Ovary (tissue), 9 donors: ENCODE data around the gene BAX. TPM values are rescaled to one million over a fixed set of nuclear protein-coding genes. Genes with fewer than 3 reads are reported as not detected.

Source experiments
- DNase-seq, 5 donors: peaks; one replicate each; pipeline ENCODE4 v3.0.0-alpha.2; 2019 to 2020
- H3K27ac ChIP-seq, 2 donors: fragments of 200-600 bp; one replicate each; pipeline versions ENCODE4 v1.5.1 to v1.8.0; 2019 to 2022
- H3K27me3 ChIP-seq: fragments of 200-600 bp; one replicate; pipeline ENCODE4 v1.8.0; 2022
- H3K36me3 ChIP-seq: fragments of 200-600 bp; sonication (generic); one replicate; pipeline ENCODE4 v1.5.1; 2019
- H3K4me1 ChIP-seq: one replicate; pipeline ENCODE4 v1.8.1; 2013; ENCODE audit warnings: mild to moderate bottlenecking, moderate library complexity; ENCODE audit not compliant: insufficient read depth
- H3K4me3 ChIP-seq: fragments of 200-600 bp; sonication (generic); one replicate; pipeline ENCODE4 v1.5.1; 2017
- H3K9me3 ChIP-seq, 2 donors: fragments of 200-600 bp in 1 of 2; sonication (generic) in 1 of 2; one replicate each; pipeline versions ENCODE4 v1.5.1 to v1.8.1; 2013 to 2019; ENCODE audit warnings: mild to moderate bottlenecking in 1 of 2, moderate library complexity in 1 of 2
- EP300 ChIP-seq: sonication (generic); formaldehyde crosslinking; IDR thresholded peaks from one replicate; pipeline ENCODE4 v1.6.1; 2017; ENCODE audit warnings: antibody characterized with exemption
- POLR2A ChIP-seq: fragments of 450-650 bp; IDR thresholded peaks from one replicate; pipeline ENCODE4 v1.6.1; 2017; ENCODE audit warnings: antibody characterized with exemption, mild to moderate bottlenecking, moderate library complexity
- WGBS, 3 donors: extraction: QIAGEN DNeasy Blood & Tissue Kit in 1 of 3; methylation state at CpG; one replicate each; pipeline versions ENCODE4 v1.1.5 to v1.1.7; 2013 to 2017; 5-methylcytosine and 5-hydroxymethylcytosine counted together
- intact Hi-C, 4 donors: fragments of 100-400 bp; cut with DNase I; formaldehyde crosslinking; loops; one replicate each; pipeline versions ENCODE4 v1.11.0 to v1.15.1; 2022 to 2023
- polyA plus RNA-seq, 2 donors: library from polyadenylated mRNA; stranded (reverse); fragments of 200-250 nt in 1 of 2; fragments of 350-450 nt in 1 of 2; fragmentation: Illumina TruSeq in 1 of 2; extraction: RNeasy Lipid Tissue Mini Kit (QIAGEN cat#74804) in 1 of 2; gene quantifications; one replicate each; pipeline ENCODE4 v1.2.3, GENCODE V29; 2013 to 2014
- total RNA-seq, 7 donors: library from RNA; depleted of rRNA in 2 of 7; stranded (reverse); fragments of >200 nt in 2 of 7; fragmentation: NEBNext Ultra II Directional in 3 of 7; extraction: Animal tissue kit (Norgen Biotek cat#: 25700) in 3 of 7; gene quantifications; one replicate each; pipeline versions ENCODE4 v1.1.0 to v1.2.4, GENCODE V29; 2016 to 2023
- TF ChIP-seq, protein P1 (sequence below), 3 donors: fragments of 450-650 bp in 2 of 3; fragments of 200-600 bp in 1 of 3; IDR thresholded peaks; one replicate each; pipeline versions ENCODE4 v1.5.1 to v1.8.0; 2016 to 2022; ENCODE audit warnings: antibody characterized with exemption in 3 of 3, mild to moderate bottlenecking in 1 of 3
- donor health status: DM: no; HTN: no; CAD: no; lungs with moderate emphysema.
- donor health status: DM: no; HTN: no; CAD: no.
- donor health status: Bipolar disorder and iron deficiency.
- donor health status: DM: yes; HTN: yes; CAD: no.
- donor health status: DM: no; HTN: no; CAD: no.
- donor health status: DM: yes; HTN: yes; CAD: no.

Gene BAX
- total and polyA plus RNA-seq, 9 donors: 10.6 to 57.7 (median 45.9) TPM

DNA sequence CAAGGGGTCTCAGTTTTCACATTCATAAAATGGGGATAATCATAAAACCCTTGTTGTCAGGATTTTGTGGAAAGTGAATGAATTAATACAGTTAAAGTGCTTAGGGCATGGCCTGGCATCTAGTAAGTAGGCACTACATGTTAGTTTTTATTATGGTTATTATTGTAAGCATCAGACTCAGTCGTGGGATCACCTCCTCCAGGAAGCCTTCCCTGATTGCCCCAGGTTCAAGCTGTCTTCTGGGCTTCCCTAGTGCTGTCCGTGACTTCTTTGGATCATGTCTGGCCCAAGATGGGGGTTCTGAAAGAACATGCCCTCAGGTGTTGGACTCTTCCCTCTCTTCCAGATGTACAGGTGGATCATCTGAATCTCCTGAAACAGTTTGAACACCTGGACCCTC lies 43.9 kb upstream of the BAX start:
- Histone ChIP-seq H3K27me3 (no peaks in the 10 kb centered on the region), H3K4me1 (no peaks in the 10 kb centered on the region), H3K36me3 (no peaks in the 10 kb centered on the region), H3K4me3 (no peak overlapping the region), H3K27ac (no peak overlapping the region), H3K9me3 (no peaks in the 10 kb centered on the region)
- no peak for DNase-seq
- intact Hi-C loops: no loop called here
- TF ChIP-seq, protein P1, sequence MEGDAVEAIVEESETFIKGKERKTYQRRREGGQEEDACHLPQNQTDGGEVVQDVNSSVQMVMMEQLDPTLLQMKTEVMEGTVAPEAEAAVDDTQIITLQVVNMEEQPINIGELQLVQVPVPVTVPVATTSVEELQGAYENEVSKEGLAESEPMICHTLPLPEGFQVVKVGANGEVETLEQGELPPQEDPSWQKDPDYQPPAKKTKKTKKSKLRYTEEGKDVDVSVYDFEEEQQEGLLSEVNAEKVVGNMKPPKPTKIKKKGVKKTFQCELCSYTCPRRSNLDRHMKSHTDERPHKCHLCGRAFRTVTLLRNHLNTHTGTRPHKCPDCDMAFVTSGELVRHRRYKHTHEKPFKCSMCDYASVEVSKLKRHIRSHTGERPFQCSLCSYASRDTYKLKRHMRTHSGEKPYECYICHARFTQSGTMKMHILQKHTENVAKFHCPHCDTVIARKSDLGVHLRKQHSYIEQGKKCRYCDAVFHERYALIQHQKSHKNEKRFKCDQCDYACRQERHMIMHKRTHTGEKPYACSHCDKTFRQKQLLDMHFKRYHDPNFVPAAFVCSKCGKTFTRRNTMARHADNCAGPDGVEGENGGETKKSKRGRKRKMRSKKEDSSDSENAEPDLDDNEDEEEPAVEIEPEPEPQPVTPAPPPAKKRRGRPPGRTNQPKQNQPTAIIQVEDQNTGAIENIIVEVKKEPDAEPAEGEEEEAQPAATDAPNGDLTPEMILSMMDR (IDR thresholded peaks at IDR 0.05): no peak
- TF ChIP-seq EP300: no peak
- TF ChIP-seq POLR2A: no peak
- 77 to 92% (median 89%) methylated on average over 2 of the region's 2 CpGs for WGBS, 3 donors

DNA sequence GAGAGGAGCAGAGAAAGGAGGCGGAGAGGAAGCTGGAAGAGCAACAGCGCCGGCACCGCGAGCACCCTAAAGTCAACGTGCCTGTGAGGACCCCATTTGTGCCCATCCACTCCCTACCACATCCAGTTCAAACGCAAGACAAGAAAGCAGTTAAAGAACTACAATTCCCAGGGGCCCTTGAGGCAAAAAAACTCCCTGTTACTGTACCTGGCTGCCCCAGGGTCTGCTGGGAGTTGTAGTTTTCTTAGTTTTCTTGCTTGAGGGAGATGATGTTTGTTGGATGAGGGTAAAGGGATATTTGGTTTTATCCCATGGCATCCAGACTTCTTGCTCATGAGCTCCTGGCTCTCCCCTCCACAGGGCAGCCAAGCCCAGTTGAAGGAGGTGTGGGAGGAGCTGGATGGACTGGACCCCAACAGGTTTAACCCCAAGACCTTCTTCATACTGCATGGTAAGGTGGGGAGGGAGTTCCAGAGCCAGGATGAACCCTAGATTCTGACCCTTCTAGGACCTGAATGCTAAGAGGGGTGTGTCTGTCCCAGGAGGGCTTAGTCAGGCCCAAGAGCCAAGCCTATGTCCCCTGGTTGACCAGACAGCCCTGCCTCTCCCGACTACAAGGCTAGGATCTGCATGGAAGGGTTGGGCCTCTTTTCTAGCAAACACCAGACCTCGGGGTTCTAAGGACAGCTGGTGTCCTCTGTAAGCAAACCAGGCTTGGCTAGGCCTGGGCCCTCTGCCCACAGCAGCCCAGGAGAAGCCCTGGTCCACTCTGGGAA lies 41.4 kb upstream of the BAX start:
- no peaks in the 10 kb centered on the region for H3K27me3 ChIP-seq
- H3K9me3 ChIP-seq: no peaks in the 10 kb centered on the region
- WGBS, 3 donors: 86 to 92% (median 87%) methylated on average over 9 of the region's 9 CpGs
- intact Hi-C loops: no loop called here
- no peak overlapping the region for H3K4me3 ChIP-seq
- no peaks in the 10 kb centered on the region for H3K4me1 ChIP-seq
- no peak for DNase-seq
- H3K27ac ChIP-seq: no peak overlapping the region
- TF ChIP-seq, protein P1 (IDR thresholded peaks at IDR 0.05): no peak
- TF ChIP-seq POLR2A (no peak), EP300 (no peak)
- no peaks in the 10 kb centered on the region for H3K36me3 ChIP-seq

DNA sequence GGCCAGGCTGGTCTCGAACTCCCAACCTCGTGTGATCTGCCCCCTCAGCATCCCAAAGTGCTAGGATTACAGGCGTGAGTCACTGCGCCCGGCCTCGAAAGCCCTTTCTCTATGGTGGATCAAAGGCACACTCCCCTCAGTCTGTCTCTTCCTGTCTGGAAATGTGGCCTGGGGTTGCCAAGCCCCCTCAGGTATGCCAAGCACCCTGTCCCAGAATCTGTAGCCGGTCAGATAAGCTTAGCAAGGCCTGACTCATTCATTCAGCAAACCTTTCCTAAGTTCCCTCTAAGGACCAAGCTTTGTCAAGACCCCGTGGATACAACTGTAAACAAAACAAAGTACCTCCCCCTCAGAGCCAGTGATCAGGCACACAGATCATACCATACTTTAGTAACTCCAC lies 40.5 kb upstream of the BAX start:
- no peak for DNase-seq
- H3K4me3 ChIP-seq: no peak overlapping the region
- no peaks in the 10 kb centered on the region for H3K9me3 ChIP-seq
- H3K36me3 ChIP-seq: no peaks in the 10 kb centered on the region
- WGBS, 3 donors: 89 to 93% (median 91%) methylated on average over 8 of the region's 8 CpGs
- H3K27me3 ChIP-seq: no peaks in the 10 kb centered on the region
- intact Hi-C loops: no loop called here
- TF ChIP-seq POLR2A (no peak), EP300 (no peak)
- TF ChIP-seq, protein P1 (IDR thresholded peaks at IDR 0.05): no peak
- no peak overlapping the region for H3K27ac ChIP-seq
- H3K4me1 ChIP-seq: no peaks in the 10 kb centered on the region

DNA sequence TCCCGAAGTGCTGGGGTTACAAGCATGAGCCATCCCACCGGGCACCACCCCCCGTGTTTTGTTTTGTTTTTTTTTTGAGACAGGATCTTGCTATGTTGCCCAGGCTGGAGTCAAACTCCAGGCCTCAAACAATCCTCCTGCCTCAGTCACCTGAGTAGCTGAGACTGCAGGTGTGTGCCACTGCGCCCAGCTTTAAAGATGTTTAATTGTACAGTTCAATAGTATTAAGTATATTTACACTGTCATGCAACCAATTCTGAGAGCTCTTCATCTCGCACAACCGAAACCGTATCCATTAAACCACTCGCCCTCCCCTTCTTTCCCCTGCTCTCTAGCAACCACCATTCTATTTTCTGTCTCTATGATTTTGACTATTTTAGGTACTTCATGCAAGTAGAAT lies 38.9 kb upstream of the BAX start:
- no peaks in the 10 kb centered on the region for H3K27me3 ChIP-seq
- H3K9me3 ChIP-seq: no peaks in the 10 kb centered on the region
- no peaks in the 10 kb centered on the region for H3K4me1 ChIP-seq
- WGBS, 3 donors: 77 to 86% (median 85%) methylated on average over 8 of the region's 8 CpGs
- no peak for TF ChIP-seq EP300
- no peak for TF ChIP-seq POLR2A
- TF ChIP-seq, protein P1 (IDR thresholded peaks at IDR 0.05): no peak
- no peaks in the 10 kb centered on the region for H3K36me3 ChIP-seq
- H3K27ac ChIP-seq: no peak overlapping the region
- no peak overlapping the region for H3K4me3 ChIP-seq
- DNase-seq: no peak
- intact Hi-C loops: no loop called here
